GM19025 (cell line): ENCODE results near the gene ZNF276.

Experiments
- ATAC-seq: cut with Tn5 transposase; IDR thresholded peaks from one replicate; pipeline ENCODE4 v1.9.1; 2021; ENCODE audit warnings: mild to moderate bottlenecking, low read depth, moderate library complexity; ENCODE audit not compliant: unreplicated experiment

ZNF276 gene

GRCh38 chr16:89711601-89712273 is 9.6 kb upstream of the ZNF276 start:
- no peak for ATAC-seq

DNA sequence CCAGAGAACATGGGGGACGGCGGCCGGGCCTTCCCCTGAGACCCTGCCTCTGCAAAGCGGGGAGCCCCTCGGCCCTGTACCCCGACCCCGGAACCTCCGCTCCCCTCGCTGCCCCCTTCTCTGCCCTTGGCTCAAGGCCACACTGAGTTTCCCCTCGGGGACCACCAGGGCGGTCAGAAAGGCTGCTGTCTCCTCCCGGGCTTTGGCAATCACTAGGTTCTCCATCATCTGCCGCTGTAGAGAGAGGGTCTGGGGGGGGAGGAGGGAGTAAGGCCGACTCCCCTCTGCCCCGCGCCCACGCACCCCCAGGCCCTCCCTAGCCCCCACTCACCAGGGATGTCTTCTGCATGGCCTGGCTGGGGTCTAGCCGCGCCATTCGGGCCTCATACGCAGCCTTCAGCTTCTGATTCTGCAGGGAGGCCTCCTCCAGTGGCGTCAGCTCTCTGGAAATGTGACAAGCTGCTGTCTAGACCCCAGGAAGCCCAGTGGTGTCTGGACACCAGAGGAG is 9.0 kb upstream of the ZNF276 start:
- no peak for ATAC-seq

- no peak for ATAC-seq
These were observed 4.8 kb upstream of the ZNF276 start for GRCh38 chr16:89716493-89716892.

DNA sequence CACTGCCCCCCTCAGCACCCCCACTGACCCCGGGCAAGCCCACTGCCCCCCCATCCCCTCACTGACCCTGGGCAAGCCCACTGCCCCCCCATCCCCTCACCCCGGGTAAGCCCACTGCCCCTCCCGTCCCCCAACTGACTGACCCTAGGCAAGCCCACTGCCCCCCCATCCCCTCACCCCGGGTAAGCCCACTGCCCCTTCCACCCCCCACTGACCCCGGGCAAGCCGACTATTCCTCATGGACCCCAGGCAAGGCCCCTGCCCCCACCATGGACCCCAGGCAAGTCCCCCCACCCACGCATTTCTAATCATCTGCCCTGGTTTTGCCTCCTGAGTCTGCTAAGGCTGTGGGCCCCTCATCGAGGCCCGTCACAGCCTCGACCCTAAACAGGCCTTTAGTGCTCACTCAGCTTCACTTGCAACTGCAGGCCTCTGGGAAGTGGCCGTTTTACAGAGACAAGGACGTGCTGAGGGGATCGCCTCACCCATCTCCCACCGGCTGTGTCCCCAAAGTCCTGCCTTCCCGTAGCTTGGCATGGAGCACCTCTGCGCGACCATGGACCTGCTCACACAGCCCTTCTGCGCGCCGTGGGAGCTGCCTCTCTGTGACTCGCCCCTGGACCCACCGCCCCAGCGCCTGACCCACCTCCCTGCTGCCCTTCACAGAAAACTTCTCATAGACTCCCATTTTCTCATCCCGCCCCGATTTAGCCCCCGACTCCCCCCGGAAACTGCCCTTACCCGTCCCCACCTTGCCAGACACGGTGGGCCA is 4.2 kb upstream of the ZNF276 start:
- no peak for ATAC-seq

GRCh38 chr16:89717688-89718505 is 3.4 kb upstream of the ZNF276 start:
- no peak for ATAC-seq

DNA sequence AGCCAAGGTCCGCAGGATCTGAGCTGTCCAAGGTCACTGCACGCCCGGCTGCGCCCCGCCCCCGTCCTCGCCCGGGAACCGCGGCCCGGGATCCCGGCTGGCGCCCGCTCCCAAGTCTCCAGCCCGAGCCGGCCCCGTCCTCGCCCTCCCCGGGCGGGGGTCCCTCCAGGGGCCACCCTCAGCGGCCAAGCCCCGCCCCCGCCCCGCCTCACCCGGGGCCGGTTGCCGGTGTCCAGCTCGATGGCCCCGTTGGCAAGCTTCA is 855 bp upstream of the ZNF276 start:
- ATAC-seq = peak; percentile 22

DNA sequence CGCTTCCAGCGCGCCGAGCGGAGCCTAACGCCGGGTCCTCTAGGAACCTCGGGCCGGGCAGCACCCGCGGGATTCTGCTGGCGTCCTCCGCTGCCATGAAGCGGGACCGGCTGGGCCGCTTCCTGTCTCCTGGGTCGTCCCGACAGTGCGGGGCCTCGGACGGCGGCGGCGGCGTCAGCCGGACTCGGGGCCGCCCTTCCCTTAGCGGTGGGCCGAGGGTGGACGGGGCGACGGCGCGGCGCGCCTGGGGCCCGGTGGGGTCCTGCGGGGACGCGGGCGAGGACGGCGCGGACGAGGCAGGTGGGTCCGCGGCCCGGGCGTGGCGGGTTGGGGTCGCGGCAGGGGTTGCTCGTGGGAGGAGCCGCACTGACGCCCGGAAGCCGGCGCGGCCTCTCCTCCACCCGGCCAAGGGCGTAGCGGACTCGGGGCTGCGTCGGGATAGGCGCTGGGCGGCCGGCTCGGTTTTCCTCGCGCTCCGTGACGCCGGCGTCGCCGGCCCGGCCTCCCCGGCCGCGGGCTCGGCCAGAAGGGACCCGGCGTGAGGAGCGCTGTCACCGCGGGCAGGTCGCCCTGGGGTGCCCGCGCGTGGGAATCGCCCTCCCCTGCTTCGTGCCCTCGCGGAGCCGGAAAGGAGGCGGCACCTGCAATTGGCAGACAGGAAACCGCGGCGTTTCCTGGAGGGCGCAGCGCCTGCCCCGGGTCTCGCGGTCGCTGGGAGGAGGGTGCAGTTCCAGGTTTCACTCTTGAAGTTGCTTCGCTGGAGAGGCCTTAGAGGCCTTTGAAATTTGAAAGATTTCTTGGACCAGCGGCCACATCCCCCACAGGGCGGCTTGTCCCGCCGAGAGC is 432 bp downstream of the ZNF276 start:
- peak; percentile 33 for ATAC-seq

- peak; percentile 2 for ATAC-seq
These were observed 1.3 kb downstream of the ZNF276 start for GRCh38 chr16:89722392-89723278.

DNA sequence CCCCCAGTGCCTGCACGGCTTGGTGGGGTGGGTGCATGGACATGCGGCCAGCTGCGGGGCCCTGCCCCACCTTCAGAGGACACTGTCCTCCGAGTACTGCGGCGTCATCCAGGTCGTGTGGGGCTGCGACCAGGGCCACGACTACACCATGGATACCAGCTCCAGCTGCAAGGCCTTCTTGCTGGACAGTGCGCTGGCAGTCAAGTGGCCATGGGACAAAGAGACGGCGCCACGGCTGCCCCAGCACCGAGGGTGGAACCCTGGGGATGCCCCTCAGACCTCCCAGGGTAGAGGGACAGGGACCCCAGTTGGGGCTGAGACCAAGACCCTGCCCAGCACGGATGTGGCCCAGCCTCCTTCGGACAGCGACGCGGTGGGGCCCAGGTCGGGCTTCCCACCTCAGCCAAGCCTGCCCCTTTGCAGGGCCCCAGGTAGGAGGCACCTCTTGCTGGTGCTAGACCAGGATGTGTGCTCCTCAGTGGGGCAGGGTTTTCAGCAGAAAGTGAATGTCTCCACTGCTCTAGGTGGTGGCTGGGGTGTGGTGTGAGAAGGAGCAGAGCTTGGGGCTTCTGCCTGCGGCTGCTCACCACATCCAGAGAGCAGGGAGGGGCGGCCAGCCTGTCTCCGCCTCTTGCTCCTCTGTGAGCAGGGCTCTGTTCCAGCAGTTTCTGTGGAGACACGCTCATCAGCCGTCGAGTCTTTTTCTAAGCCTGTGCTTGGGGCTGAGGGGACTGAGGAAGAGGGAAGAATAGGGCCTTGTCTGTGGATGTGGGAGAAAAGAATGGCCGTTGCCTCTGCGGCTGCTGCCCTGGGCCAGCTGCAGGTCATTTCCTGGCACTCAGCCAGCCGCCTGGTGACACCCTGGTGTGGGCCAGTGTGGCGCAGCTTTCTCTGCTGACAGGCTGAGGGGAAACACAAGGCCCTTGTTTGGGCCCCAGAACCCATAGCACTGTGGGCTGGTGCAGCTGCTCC is 2.2 kb downstream of the ZNF276 start:
- no peak for ATAC-seq

GRCh38 chr16:89727406-89728120 is 6.2 kb downstream of the ZNF276 start:
- ATAC-seq = no peak

- no peak for ATAC-seq
These were observed 8.0 kb downstream of the ZNF276 start for GRCh38 chr16:89729293-89729692.

- ATAC-seq = no peak
These were observed 8.7 kb downstream of the ZNF276 start for GRCh38 chr16:89729863-89730593.

DNA sequence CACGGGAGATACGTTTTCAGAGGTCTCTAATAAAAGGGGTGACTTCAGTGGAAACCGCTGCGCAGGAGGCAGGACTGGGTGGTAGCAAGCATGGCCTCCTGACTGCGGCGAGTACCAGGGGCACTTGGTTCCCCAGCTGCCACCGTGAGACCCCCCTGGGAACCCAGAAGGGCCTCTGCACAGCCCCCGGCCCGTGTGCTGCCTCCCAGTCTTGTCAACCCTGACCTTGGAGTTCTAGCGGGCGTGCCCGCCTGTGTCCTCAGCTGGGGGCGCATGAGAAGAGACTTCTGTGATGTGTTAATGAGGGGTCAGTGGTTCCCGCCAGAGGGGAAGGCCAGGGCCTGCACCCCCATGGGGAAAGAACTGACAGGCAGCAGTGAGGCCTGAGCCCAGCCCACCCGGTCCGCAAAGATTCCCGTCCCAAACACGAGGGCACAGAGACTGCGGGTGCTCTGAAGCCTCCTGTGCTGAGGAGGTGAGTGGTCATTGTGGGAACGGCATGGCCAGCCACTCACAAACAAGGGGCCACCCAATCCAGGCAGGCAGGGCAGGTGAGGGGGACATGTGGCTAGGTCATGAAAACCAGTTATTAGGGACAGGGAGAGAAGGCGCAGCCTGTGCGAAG is 9.4 kb downstream of the ZNF276 start:
- no peak for ATAC-seq

DNA sequence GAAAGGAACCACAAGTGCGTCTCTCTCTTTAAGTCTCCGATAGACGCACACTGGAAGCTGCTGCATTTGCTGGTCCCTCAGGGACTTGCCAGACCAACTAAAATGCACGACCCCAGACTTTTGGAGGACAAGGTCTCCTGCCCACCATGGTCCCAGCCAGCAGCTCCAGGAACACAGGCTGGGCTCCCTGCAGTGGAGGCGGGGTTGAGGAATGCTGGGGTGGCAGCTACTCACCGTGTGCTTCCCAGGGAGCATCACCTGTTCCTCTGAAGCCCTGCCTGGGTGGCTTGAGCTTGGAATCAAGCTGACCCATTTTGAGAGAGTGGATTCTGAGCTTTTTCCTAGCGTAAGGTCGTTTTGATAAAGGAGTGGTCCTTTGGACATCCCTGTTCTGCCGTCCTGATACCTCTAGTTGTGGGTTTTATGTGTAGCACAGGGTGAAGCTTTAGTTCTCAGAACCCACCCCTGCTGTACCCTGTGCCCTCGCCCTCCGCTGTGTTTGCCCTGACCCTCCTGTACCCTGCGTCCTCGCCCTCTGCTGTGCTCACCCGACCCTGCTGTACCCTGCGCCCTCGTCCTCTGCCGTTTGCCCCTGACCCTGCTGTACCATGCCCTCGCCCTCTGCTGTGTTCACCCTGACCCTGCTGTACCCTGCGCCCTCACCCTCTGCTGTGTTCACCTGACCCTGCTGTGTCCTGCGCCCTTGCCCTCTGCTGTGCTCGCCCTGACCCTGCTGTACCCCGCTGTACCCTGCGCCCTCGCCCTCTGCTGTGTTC is 11.0 kb downstream of the ZNF276 start:
- no peak for ATAC-seq

DNA sequence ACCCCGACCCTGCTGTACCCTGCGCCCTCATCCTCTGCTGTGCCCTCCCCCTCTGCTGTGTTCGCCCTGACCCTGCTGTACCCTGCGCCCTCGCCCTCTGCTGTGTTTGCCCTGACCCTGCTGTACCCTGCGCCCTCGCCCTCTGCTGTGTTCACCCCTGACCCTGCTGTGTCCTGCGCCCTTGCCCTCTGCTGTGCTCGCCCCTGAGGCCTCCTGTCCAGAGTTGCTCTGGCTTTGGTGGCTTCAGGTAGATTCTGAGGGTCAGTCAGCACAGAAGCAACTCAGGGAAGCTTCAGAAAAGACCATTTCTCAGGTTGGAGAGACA is 11.5 kb downstream of the ZNF276 start:
- ATAC-seq = no peak

GRCh38 chr16:89733322-89733721 is 12.0 kb downstream of the ZNF276 start:
- ATAC-seq = no peak
